GM11168 (cell line): ENCODE data around the gene DAB2IP.

Source experiments
- in situ Hi-C: fragments of 300-500 bp; cut with MboI; formaldehyde crosslinking; loops from one replicate; pipeline ENCODE4 v1.12.0; 2022; ENCODE audit warnings: low sequenced_read_pairs; ENCODE audit not compliant: unreplicated experiment

Gene DAB2IP

GRCh38 chr9:121717141-121717991 is 65.9 kb downstream of the DAB2IP start:
- in situ Hi-C loops = no loop called here

- in situ Hi-C loops = no loop called here
These were observed 66.7 kb downstream of the DAB2IP start for GRCh38 chr9:121718084-121718483.

- in situ Hi-C loops = no loop called here
These were observed 67.1 kb downstream of the DAB2IP start for GRCh38 chr9:121718501-121718900.

GRCh38 chr9:121720311-121721057 is 69.0 kb downstream of the DAB2IP start:
- in situ Hi-C loops = no loop called here

- in situ Hi-C loops = no loop called here
These were observed 69.6 kb downstream of the DAB2IP start for GRCh38 chr9:121721058-121721350.

GRCh38 chr9:121721770-121722169 is 70.3 kb downstream of the DAB2IP start:
- in situ Hi-C loops = no loop called here

- in situ Hi-C loops = no loop called here
These were observed 73.8 kb downstream of the DAB2IP start for GRCh38 chr9:121725008-121725775.

- in situ Hi-C loops = no loop called here
These were observed 76.0 kb downstream of the DAB2IP start for GRCh38 chr9:121727295-121728020.

GRCh38 chr9:121728916-121729315 is 77.5 kb downstream of the DAB2IP start:
- in situ Hi-C loops = no loop called here

GRCh38 chr9:121729769-121730562 is 78.5 kb downstream of the DAB2IP start:
- in situ Hi-C loops = no loop called here

- in situ Hi-C loops = no loop called here
These were observed 79.7 kb downstream of the DAB2IP start for GRCh38 chr9:121731090-121731489.

GRCh38 chr9:121731919-121732318 is 80.5 kb downstream of the DAB2IP start:
- in situ Hi-C loops = no loop called here

GRCh38 chr9:121732389-121732788 is 81.0 kb downstream of the DAB2IP start:
- in situ Hi-C loops = no loop called here

GRCh38 chr9:121732886-121733285 is 81.5 kb downstream of the DAB2IP start:
- in situ Hi-C loops = no loop called here

GRCh38 chr9:121734465-121734864 is 83.0 kb downstream of the DAB2IP start:
- in situ Hi-C loops = no loop called here

- in situ Hi-C loops = no loop called here
These were observed 83.8 kb downstream of the DAB2IP start for GRCh38 chr9:121735065-121735792.

- in situ Hi-C loops = no loop called here
These were observed 84.6 kb downstream of the DAB2IP start for GRCh38 chr9:121735793-121736770.
